Uterus (tissue), 4 donors: ENCODE data around the gene MBTPS1. TPM values are rescaled to one million over a fixed set of nuclear protein-coding genes. Genes with fewer than 3 reads are reported as not detected.

Experiments used
- DNase-seq, 2 donors: peaks; one replicate each; pipeline ENCODE4 v3.0.0-alpha.2; 2019 to 2020
- H3K27ac ChIP-seq, 2 donors: fragments of 200-600 bp; sonication (generic); 1 replicate in 1 of 2; 2 replicates in 1 of 2; pipeline ENCODE4 v1.5.1; 2016 to 2018
- H3K27me3 ChIP-seq, 2 donors: fragments of 200-600 bp; sonication (generic); one replicate each; pipeline ENCODE4 v1.5.1; 2018 to 2019; ENCODE audit warnings: control low read depth in 1 of 2
- H3K36me3 ChIP-seq, 2 donors: fragments of 200-600 bp; sonication (generic); one replicate each; pipeline ENCODE4 v1.5.1; 2019; ENCODE audit warnings: control low read depth in 1 of 2
- H3K4me1 ChIP-seq, 2 donors: fragments of 200-600 bp; sonication (generic); one replicate each; pipeline ENCODE4 v1.5.1; 2018 to 2019; ENCODE audit warnings: control low read depth in 1 of 2
- H3K4me3 ChIP-seq, 2 donors: fragments of 200-600 bp; sonication (generic); 1 replicate in 1 of 2; 2 replicates in 1 of 2; pipeline ENCODE4 v1.5.1; 2018 to 2019; ENCODE audit warnings: mild to moderate bottlenecking in 1 of 2
- H3K9me3 ChIP-seq, 2 donors: fragments of 200-600 bp; sonication (generic); one replicate each; pipeline ENCODE4 v1.5.1; 2019; ENCODE audit warnings: control low read depth in 1 of 2
- CTCF ChIP-seq, 4 experiments: fragments of 200-600 bp in 2 of 4; fragments of 450-650 bp in 2 of 4; sonication (generic) in 2 of 4; IDR thresholded peaks; one replicate each; pipeline ENCODE4 v1.5.1; 2016 to 2019; ENCODE audit warnings: antibody characterized with exemption in 4 of 4, mild to moderate bottlenecking in 2 of 4, moderate library complexity in 1 of 4
- POLR2A ChIP-seq, 2 donors: fragments of 450-650 bp; IDR thresholded peaks; one replicate each; pipeline ENCODE4 v1.6.1; 2016; ENCODE audit warnings: antibody characterized with exemption in 2 of 2, mild to moderate bottlenecking in 1 of 2, moderate library complexity in 1 of 2
- intact Hi-C: fragments of 100-400 bp; cut with DNase I; formaldehyde crosslinking; loops from one replicate; pipeline ENCODE4 v1.15.1; 2023; ENCODE audit warnings: low total_unique reads
- total RNA-seq, 4 donors: library from RNA; depleted of rRNA in 3 of 4; stranded (reverse); fragments of >200 nt in 3 of 4; gene quantifications; one replicate each; pipeline versions ENCODE4 v1.1.0 to v1.2.4, GENCODE V29; 2014 to 2023
- donor health status: DM: yes; HTN: yes; CAD: no.

Gene MBTPS1
- total RNA-seq, 4 donors from 2014 or later, result 63.0 to 162 (median 112) TPM

GRCh38 chr16:84045818-84046470 is 70.8 kb downstream of the MBTPS1 start:
- no peak for TF ChIP-seq CTCF (IDR thresholded peaks at IDR 0.05)
- no peak for TF ChIP-seq POLR2A (IDR thresholded peaks at IDR 0.05)
- no peaks in the 10 kb centered on the region for H3K27me3 ChIP-seq
- no peaks in the 10 kb centered on the region for H3K9me3 ChIP-seq
- no peak for DNase-seq
- H3K27ac ChIP-seq, result no peak overlapping the region
- no peak overlapping the region for H3K4me3 ChIP-seq
- intact Hi-C loops, result no loop called here
- H3K4me1 ChIP-seq, result no peaks in the 10 kb centered on the region
- H3K36me3 ChIP-seq, result no peaks in the 10 kb centered on the region

- intact Hi-C loops, result no loop called here
- H3K9me3 ChIP-seq, result no peaks in the 10 kb centered on the region
- H3K27me3 ChIP-seq, result no peaks in the 10 kb centered on the region
- no peaks in the 10 kb centered on the region for H3K36me3 ChIP-seq
- no peak for DNase-seq
- H3K4me1 ChIP-seq, result no peaks in the 10 kb centered on the region
- TF ChIP-seq POLR2A (IDR thresholded peaks at IDR 0.05) (no peak), CTCF (IDR thresholded peaks at IDR 0.05) (no peak)
- H3K4me3 ChIP-seq, result no peak overlapping the region
- H3K27ac ChIP-seq, result no peak overlapping the region
These were observed 71.5 kb downstream of the MBTPS1 start for GRCh38 chr16:84045001-84045817.

GRCh38 chr16:84044118-84044488 is 72.6 kb downstream of the MBTPS1 start:
- Histone ChIP-seq H3K27me3 (no peaks in the 10 kb centered on the region), H3K4me1 (no peaks in the 10 kb centered on the region), H3K4me3 (no peak overlapping the region), H3K27ac (no peak overlapping the region), H3K36me3 (no peaks in the 10 kb centered on the region), H3K9me3 (no peaks in the 10 kb centered on the region)
- TF ChIP-seq CTCF (IDR thresholded peaks at IDR 0.05) (no peak), POLR2A (IDR thresholded peaks at IDR 0.05) (no peak)
- intact Hi-C loops, result no loop called here
- no peak for DNase-seq

- no peak for DNase-seq
- Histone ChIP-seq H3K27ac (no peak overlapping the region), H3K36me3 (no peaks in the 10 kb centered on the region), H3K27me3 (no peaks in the 10 kb centered on the region), H3K9me3 (no peaks in the 10 kb centered on the region), H3K4me3 (no peak overlapping the region), H3K4me1 (no peaks in the 10 kb centered on the region)
- intact Hi-C loops, result no loop called here
- TF ChIP-seq CTCF (IDR thresholded peaks at IDR 0.05) (no peak), POLR2A (IDR thresholded peaks at IDR 0.05) (no peak)
These were observed 73.1 kb downstream of the MBTPS1 start for GRCh38 chr16:84043486-84044117.
